Activated naive CD4-positive, alpha-beta T cell treated with anti-CD3 and anti-CD28 coated beads, Interleukin-2, amount 50 U/mL, for 72 hours (primary cell): ENCODE results near the gene EHD2. TPM values are rescaled to one million over a fixed set of nuclear protein-coding genes. Genes with fewer than 3 reads are reported as not detected.
"Not testable (repeated sequence)": the region's sequence is repeated elsewhere in the genome, so short reads cannot be mapped to it uniquely, and the experiment has no call there.

Source experiments
- ATAC-seq, 2 donors: fragments of 150-1000 bp; cut with Tn5 transposase; 2 replicates each; pipeline ENCODE4 v1.10.0; 2021; ENCODE audit warnings: mild to moderate bottlenecking in 2 of 2, moderate library complexity in 2 of 2
- DNase-seq, 2 donors: peaks; one replicate each; pipeline ENCODE4 v3.0.0; 2021 to 2022; ENCODE audit warnings: low spot score in 2 of 2
- H3K27ac Mint-ChIP-seq, 2 donors: one replicate each; pipeline ENCODE4 v1.8.0; 2022; ENCODE audit warnings: mild to moderate bottlenecking in 2 of 2, mixed read lengths in 2 of 2
- H3K36me3 Mint-ChIP-seq, 2 donors: one replicate each; pipeline ENCODE4 v1.8.0; 2022; ENCODE audit warnings: mixed read lengths in 2 of 2
- H3K9me3 Mint-ChIP-seq, 2 donors: one replicate each; pipeline ENCODE4 v1.8.0; 2022; ENCODE audit warnings: mixed read lengths in 2 of 2
- total RNA-seq, 2 donors: library from RNA; stranded (reverse); gene quantifications; one replicate each; pipeline ENCODE4 v1.2.3, GENCODE V29; 2022

EHD2 gene
- total RNA-seq, 2 donors from 2014 or later, result 1.1 to 2.0 TPM

DNA sequence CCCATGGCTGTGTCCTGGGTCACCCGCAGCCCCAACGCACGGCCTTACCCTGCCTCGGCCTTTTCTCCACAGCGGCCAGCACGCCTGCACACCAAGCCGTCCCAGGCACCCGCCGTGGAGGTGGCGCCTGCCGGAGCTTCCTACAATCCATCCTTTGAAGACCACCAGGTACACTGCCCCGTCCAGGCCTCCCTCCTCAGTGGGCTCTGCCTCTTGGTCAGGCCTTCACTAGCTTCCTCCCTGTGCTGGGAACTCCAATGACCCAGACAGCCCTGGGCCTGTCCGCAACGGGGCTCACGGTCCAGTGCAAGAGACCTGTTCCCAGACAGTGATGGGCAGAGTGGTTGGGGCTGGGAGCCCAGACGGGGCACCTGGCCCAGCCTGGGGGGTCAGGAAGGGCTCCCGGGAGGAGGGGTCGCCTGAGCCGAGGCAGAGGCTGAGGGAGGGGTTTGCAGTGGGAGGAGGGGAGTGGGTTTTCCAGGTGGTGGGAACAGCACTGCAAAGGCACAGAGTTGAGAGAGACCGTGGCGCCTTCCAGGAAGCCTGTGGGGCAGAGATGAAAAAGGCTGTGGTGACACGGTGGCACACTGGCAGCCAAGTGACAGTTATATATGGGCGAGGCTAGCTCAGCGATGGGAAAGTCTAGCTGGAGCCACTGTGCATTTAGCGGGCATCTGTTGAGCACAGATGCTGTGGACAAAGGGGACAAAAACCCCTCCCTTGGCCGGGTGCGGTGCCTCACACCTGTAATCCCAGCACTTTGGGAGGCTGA is 39.4 kb downstream of the EHD2 start:
- DNase-seq (no peak), ATAC-seq (no peak)
- Mint-ChIP-seq H3K36me3 (peaks cover 14 to 33% of the 10 kb centered on the region in 2 donors), H3K27ac (peak overlapping the region; percentile 42 to 86), H3K9me3 (no peaks in the 10 kb centered on the region)

GRCh38 chr19:47754206-47755064 is 41.2 kb downstream of the EHD2 start:
- ATAC-seq (no peak), DNase-seq (no peak)
- Mint-ChIP-seq H3K27ac (peak overlapping the region; percentile 53 to 93), H3K36me3 (peaks cover 7 to 30% of the 10 kb centered on the region in 2 donors), H3K9me3 (no peaks in the 10 kb centered on the region)

- ATAC-seq, result no peak
- peaks cover 7 to 30% of the 10 kb centered on the region in 2 donors for H3K36me3 Mint-ChIP-seq
- peak overlapping the region in 1 of 2 donors; percentile 68 for H3K27ac Mint-ChIP-seq
- no peaks in the 10 kb centered on the region for H3K9me3 Mint-ChIP-seq
- DNase-seq, result no peak
These were observed 42.0 kb downstream of the EHD2 start for GRCh38 chr19:47755065-47755761.

DNA sequence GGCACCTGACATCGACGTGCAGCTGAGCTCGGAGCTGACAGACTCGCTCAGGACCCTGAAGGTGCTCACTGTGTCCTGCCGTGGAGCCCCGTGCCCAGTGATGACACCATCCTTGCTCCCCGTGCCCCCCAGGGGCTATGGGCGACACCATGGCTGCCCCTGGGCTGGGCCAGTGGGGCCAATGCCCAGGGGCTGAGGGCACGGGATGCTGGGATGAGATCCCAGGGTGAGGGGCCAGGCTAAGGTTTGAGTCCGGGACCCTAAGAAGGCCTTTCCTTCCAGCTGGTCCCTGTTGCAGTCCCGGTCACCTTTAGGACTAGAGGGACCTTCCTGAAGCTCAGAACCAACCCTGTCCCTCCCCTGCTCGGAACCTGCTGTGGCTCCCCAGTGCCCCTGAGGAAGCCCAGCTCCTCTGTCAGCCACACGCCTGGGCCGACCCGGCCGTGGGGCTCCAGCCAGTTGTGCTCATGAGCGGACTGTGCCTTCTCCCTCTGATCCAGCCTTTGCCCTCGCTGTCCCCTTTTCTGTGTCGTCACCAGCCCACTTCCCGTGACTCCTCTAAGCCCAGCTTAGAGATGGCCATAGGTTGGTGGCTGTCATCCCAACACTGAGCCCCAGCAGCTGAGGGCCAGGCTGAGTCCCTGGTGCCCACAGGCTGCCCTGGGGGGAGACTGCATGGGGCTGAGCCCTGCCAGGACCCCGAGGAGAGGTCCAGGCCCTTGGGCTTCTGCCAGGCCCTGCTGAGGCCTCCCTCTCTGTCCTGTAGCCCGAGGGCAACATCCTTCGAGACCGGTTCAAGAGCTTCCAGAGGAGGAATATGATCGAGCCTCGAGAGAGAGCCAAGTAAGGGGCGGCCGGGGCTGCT is 42.8 kb downstream of the EHD2 start:
- Mint-ChIP-seq H3K27ac (peak overlapping the region in 1 of 2 donors; percentile 62), H3K36me3 (peaks cover 7 to 30% of the 10 kb centered on the region in 2 donors), H3K9me3 (no peaks in the 10 kb centered on the region)
- DNase-seq (no peak), ATAC-seq (peak in 1 of 2 donors; percentile 6)

DNA sequence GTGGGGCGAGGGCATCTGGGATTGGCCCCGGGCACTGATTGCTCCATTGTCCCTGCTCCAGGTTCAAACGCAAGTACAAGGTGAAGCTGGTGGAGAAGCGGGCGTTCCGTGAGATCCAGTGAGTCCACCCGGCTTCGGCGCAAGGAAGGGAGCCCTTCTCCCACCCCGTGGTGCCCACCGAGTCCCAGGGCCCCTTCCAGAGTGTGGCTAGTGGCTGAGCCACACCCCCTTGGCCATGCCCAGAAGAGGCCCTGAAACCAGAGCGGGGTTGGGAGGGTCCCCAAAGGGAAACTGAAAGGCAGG is 43.4 kb downstream of the EHD2 start:
- peak in 1 of 2 donors; percentile 14 for ATAC-seq
- H3K36me3 Mint-ChIP-seq, result peaks cover 7 to 30% of the 10 kb centered on the region in 2 donors
- H3K27ac Mint-ChIP-seq, result peak overlapping the region in 1 of 2 donors; percentile 62
- H3K9me3 Mint-ChIP-seq, result no peaks in the 10 kb centered on the region
- no peak for DNase-seq

DNA sequence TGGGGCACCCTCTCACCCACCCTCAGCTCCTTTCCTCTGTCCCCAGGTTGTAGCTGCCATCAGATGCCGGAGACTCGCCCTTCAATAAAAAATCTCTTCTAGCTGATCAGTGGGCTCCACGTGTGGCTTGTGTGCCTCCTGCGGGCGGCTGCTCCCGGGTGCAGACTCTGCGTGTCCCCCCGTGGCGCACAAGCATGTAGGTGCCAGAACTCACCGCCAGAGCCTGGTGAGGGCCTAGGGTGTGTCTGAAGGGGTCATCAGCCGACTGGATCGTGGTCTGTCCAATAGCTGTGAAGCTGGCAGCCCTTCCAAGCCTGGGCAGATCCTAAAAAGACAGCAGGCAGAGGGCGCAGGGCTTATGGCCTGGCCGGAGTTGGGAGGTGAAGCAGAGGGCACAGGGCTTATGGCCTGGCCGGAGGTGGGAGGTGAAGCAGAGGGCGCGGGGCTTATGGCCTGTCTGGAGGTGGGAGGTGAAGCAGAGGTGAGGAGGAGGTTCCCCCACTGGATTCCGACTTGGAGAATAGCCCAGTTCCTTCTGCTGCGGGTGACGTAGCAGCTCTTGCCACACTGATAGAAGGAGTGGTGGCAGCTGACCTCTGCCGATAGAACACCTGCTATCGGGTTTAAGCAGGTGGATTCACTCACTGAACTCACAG is 43.9 kb downstream of the EHD2 start:
- Mint-ChIP-seq H3K27ac (peak overlapping the region in 1 of 2 donors; percentile 62), H3K9me3 (no peaks in the 10 kb centered on the region), H3K36me3 (peaks cover 7 to 30% of the 10 kb centered on the region in 2 donors)
- DNase-seq (no peak), ATAC-seq (peak in 1 of 2 donors; percentile 9)

DNA sequence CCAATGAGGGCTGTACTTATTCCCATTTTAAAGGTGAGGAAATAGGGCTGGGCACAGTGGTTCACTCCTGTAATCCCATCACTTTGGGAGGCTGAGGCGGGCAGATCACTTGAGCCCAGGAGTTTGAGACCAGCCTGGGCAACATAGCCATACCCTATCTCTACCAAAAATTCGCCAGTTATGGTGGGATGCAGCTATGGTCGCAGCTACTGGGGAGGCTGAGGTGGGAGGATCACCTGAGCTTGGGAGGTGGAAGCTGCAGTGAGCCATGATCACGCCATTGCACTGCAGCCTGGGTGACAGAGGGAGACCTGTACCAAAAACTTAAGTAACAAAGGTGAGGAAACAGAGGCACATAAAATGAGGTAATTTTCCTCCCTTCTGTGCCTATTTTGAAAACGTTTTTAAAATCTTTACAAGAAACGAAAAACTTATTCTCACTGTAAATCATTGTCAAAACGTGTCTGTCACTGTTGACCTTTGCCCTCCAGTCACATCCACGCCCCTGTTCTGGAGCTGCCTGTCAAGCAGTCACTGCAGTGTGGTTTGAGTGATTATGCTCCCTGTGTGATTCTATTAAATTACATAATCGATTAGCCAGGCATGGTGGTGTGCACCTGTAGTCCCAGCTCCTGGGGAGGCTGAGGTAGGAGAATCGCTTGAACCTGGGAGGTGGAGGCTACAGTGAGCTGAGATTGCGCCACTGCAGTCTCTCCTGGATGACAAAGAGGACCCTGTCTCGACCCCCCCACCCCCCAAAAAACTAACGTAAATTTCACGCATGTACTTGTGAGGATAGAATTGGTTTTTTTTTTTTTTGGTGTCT is 44.6 kb downstream of the EHD2 start:
- ATAC-seq, result no peak
- DNase-seq, result no peak
- H3K27ac Mint-ChIP-seq, result peak overlapping the region; percentile 62 to 82
- no peaks in the 10 kb centered on the region for H3K9me3 Mint-ChIP-seq
- H3K36me3 Mint-ChIP-seq, result peaks cover 7 to 30% of the 10 kb centered on the region in 2 donors

- H3K9me3 Mint-ChIP-seq, result no peaks in the 10 kb centered on the region
- DNase-seq (no peak), ATAC-seq (no peak)
- H3K27ac Mint-ChIP-seq, result no peak overlapping the region
- peaks cover under 1 to 26% of the 10 kb centered on the region in 2 donors for H3K36me3 Mint-ChIP-seq
These were observed 45.2 kb downstream of the EHD2 start for GRCh38 chr19:47758443-47758804.

DNA sequence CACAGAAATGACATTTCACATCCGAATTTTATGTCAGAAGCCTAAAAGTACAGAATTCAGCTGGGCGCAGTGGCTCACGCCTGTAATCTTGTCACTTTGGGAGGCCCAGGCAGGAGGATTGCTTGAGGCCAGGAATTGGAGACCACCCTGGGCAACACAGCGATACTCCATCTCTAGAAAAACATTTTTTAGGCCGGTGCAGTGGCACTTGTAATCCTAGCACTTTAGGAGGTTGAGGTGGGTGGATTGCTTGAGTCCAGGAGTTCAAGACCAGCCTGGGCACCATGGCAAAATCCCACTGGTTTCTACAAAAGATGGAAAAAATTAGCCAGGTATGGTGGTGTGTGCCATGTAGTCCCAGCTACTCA is 47.4 kb downstream of the EHD2 start:
- no peaks in the 10 kb centered on the region for H3K9me3 Mint-ChIP-seq
- H3K27ac Mint-ChIP-seq, result no peak overlapping the region
- ATAC-seq, result no peak
- H3K36me3 Mint-ChIP-seq, result peaks cover 0 to 19% of the 10 kb centered on the region in 2 donors
- no peak for DNase-seq

GRCh38 chr19:47761566-47761965 is 48.3 kb downstream of the EHD2 start:
- Mint-ChIP-seq H3K27ac (no peak overlapping the region), H3K9me3 (no peaks in the 10 kb centered on the region), H3K36me3 (peaks cover 0 to 19% of the 10 kb centered on the region in 2 donors)
- DNase-seq, result no peak
- ATAC-seq, result no peak

DNA sequence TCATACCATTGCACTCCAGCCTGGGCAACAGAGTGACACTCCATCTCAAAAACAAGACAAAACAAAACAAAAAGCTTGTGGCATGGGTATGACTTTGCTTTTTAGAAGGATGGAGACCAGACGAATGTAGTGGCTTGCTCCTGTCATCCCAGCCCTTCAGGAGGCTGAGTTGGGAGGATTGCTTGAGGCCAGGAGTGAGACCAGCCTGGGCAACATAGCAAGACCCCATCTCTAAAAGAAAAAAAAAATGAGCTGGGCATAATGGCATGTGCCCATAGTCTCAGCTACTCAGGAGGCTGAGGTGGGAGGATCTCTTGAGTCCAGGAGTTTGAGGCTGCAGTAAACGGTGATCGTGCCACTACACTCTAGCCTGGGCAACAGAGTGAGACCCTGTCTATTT is 48.9 kb downstream of the EHD2 start:
- Mint-ChIP-seq H3K36me3 (peaks cover 0 to 14% of the 10 kb centered on the region in 2 donors), H3K27ac (no peak overlapping the region), H3K9me3 (no peaks in the 10 kb centered on the region)
- ATAC-seq (no peak), DNase-seq (no peak)

DNA sequence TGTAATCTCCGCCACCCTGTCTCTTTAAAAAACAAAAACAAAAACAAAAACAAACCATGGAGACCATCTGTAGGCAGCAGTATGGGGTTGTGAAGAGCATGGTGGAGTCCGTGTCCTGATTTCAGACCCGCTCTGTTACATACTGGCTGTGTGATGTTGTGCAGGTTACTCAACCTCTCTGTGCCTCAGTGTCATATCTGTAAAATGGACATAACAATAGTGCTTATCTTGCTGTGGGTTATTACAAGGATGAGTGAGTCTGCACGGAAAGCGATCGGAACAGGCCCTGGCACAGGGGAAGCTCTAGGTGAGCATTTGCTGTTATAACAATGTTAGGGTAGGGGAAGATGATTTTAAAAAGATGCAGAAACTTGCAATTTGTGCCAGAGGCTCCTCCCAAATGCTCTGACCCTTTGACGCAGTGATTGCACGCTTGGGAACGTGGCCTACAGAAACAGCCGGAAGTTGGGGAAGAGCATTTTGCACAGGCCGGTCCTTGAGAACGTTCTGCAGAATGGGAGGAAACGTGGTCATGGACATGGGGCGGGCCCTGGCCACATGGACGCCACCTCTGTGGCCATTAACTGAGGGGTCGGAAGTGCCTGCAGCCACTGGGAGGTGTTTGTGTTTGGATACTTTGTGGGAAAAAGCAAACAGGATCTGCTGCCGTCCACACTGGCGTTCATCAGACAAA is 49.5 kb downstream of the EHD2 start:
- no peak for ATAC-seq

GRCh38 chr19:47764705-47765104 is 51.5 kb downstream of the EHD2 start:
- not testable (repeated sequence) for H3K9me3 Mint-ChIP-seq, H3K36me3 Mint-ChIP-seq, H3K27ac Mint-ChIP-seq

More for the DNA sequence above, 49.5 kb downstream of the EHD2 start:
- H3K9me3 Mint-ChIP-seq, result no peaks in the 10 kb centered on the region
- H3K27ac Mint-ChIP-seq, result no peak overlapping the region
- H3K36me3 Mint-ChIP-seq, result peaks cover 0 to 12% of the 10 kb centered on the region in 2 donors
- DNase-seq, result no peak

GRCh38 chr19:47765523-47766358 is 52.5 kb downstream of the EHD2 start:
- H3K36me3 Mint-ChIP-seq, result no peaks in the 10 kb centered on the region
- DNase-seq, result peak in 1 of 2 donors; percentile 53
- H3K9me3 Mint-ChIP-seq, result peaks cover 3% of the 10 kb centered on the region in 2 donors
- peak overlapping the region in 1 of 2 donors; percentile 69 for H3K27ac Mint-ChIP-seq
- ATAC-seq, result peak; percentile 62

More at GRCh38 chr19:47764705-47765104, 51.5 kb downstream of the EHD2 start:
- ATAC-seq, DNase-seq: not testable (repeated sequence)
